Measurements from ENCODE around the gene CFTR.
"Not testable (repeated sequence)": the region's sequence is repeated elsewhere in the genome, so short reads cannot be mapped to it uniquely, and the experiment has no call there.

Gene CFTR

DNA sequence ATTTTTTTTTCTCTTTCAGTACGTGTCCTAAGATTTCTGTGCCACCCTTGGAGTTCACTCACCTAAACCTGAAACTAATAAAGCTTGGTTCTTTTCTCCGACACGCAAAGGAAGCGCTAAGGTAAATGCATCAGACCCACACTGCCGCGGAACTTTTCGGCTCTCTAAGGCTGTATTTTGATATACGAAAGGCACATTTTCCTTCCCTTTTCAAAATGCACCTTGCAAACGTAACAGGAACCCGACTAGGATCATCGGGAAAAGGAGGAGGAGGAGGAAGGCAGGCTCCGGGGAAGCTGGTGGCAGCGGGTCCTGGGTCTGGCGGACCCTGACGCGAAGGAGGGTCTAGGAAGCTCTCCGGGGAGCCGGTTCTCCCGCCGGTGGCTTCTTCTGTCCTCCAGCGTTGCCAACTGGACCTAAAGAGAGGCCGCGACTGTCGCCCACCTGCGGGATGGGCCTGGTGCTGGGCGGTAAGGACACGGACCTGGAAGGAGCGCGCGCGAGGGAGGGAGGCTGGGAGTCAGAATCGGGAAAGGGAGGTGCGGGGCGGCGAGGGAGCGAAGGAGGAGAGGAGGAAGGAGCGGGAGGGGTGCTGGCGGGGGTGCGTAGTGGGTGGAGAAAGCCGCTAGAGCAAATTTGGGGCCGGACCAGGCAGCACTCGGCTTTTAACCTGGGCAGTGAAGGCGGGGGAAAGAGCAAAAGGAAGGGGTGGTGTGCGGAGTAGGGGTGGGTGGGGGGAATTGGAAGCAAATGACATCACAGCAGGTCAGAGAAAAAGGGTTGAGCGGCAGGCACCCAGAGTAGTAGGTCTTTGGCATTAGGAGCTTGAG, at the start of gene CFTR:
CFTR (plus strand) TSS at position 801 of the 830 bp plus-strand sequence. CDS start 70 bp downstream, outside the sequence.
- DNase-seq (ENCODE audit: low spot score) = no peak

DNA sequence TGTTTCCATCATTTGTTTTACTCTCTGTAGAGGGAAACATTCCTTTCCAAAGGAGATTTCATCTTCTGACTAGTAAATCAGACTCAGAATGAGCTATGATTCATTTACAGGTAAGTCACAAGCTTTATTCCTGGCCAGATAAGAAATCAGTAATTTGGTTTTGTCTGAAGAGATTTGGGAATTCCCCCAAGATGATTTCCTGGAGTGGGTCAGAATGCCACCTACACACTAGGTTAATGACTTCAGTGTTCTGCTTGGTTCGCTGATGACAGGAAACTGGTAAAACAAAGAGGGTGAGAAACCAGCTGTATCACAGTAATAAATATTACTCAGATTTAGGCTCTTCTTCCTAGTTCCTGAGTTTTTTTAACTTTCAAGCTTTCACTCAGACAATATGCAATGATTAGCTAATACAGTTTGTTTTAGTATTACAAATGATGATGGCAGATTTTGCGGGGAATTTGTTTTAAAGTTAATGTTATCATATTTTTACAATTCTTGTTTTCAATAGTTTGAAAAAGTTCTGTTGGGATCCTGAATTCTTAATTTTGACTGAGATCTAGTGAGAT, 44.3 kb upstream of the CFTR start:
- no peak for DNase-seq (ENCODE audit: low spot score)

DNA sequence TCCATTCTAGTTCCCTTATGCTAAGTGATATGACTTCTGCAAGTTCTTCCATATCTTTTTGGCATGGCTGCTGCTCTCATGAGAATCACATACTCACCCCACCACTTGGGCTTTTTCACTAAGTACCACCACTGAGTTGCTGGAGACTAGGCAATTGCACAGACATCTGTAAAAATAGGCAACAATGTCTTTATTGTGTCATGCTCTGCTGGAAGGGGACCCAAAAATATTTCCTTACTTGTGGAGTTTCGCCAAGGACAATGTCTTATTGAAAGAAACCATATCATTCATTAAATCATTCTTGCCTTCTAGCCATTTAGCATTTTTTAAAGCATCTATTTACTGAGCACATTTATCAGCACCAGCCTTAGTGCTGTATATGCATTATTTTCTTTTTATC, 35.2 kb upstream of the CFTR start:
- no peak for DNase-seq (ENCODE audit: low spot score)

GRCh38 chr7:117445206-117445605, 34.6 kb upstream of the CFTR start:
- DNase-seq (ENCODE audit: low spot score) = no peak

DNA sequence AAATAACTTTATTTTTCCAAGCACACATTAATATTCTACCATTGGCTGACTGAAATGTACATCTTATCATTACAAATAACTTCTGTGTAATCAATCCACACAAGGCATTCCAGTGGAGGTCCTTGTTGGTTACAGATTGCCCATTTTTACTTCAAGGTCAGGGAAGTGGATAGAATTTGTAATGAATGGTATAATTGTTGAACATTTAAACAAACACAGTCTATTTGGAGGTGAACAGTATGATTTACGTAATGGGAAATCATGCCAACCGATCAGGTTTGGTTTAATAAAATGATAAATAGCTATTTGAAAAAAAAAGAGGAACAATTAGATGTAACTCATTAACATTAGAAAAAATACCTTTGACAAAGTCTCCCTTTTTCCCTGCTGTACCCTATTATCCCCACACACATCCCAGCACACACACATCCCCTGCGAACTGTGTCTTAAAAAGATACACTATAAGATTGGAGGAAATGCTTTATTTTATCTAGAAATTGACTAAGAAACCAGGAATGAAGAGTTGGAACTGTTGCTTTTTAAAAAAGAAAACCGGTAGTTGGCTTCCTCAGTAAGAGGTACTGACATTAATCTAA, 33.5 kb upstream of the CFTR start:
- no peak for DNase-seq (ENCODE audit: low spot score)

- DNase-seq (ENCODE audit: low spot score) = no peak
Observed at GRCh38 chr7:117448655-117449054, 31.2 kb upstream of the CFTR start.

DNA sequence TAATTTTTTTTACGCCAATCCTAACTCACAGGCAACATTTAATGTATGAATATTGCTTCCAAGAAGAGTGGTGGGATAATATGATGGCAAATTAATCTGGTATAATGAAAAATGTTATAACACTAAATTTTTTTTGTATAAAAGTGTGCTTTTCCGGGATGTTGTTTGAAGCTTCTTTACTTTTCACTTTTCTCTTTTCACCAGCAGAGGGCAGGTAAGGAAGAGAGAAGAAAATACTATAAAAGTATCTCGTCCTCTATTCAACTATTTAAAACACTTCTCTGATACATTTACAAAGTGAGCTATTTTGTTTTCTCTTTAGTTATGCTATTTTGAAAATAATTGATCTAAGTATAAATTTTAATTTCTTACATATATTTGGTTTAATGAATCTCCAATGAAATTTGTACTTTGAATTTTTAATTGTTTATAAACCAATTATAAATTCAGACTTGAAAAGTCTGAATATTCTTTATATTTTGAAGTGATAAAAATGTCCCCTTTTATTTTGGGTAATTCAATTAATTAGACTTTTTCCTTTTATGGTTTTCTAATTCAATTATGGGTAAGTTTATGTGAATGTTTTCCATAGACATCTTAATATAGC, 20.7 kb upstream of the CFTR start:
- no peak for DNase-seq (ENCODE audit: low spot score)

GRCh38 chr7:117459735-117460134, 20.1 kb upstream of the CFTR start:
- DNase-seq (ENCODE audit: low spot score) = no peak

- not testable (repeated sequence) for DNase-seq (ENCODE audit: low spot score)
Observed at GRCh38 chr7:117460815-117461214, 19.0 kb upstream of the CFTR start.

DNA sequence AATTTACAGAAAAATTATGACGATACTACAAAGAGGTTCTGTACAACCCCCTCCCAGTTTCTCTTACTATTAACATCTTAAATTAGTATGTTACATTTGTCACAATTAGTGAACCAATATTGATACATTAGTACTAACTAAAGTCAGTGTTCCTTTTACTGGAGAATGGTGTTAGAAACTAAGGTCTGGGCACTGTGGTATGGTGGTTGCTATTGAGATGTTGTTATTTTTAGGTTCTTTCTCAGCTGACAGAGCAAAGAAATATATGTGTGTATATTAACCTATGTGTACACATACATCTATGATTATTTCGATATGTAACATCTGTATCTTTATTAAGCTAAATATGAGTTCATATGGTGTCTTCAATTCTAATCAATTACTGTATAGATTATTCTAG, 11.7 kb upstream of the CFTR start:
- no peak for DNase-seq (ENCODE audit: low spot score)

GRCh38 chr7:117470777-117471176, 9.0 kb upstream of the CFTR start:
- no peak for DNase-seq (ENCODE audit: low spot score)

DNA sequence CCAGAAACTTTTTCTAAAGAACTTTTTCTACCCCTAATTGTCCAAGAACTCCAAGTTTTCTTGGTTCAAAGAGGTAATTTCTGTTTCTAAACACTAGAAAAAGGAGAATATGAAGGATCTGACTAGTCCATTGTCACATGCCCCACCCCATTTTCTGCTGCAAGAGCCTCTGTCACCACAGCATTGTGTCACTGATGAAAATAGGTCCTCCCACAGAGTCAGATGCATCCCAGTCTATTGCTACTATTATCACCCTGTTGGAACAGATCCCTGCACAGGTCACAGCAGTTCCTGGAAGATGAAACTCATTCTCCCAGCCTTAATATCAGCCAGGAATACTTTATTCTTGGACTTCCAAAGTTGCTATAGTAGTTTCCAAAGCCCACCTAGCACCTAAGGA, 7.5 kb upstream of the CFTR start:
- DNase-seq (ENCODE audit: low spot score) = no peak

DNA sequence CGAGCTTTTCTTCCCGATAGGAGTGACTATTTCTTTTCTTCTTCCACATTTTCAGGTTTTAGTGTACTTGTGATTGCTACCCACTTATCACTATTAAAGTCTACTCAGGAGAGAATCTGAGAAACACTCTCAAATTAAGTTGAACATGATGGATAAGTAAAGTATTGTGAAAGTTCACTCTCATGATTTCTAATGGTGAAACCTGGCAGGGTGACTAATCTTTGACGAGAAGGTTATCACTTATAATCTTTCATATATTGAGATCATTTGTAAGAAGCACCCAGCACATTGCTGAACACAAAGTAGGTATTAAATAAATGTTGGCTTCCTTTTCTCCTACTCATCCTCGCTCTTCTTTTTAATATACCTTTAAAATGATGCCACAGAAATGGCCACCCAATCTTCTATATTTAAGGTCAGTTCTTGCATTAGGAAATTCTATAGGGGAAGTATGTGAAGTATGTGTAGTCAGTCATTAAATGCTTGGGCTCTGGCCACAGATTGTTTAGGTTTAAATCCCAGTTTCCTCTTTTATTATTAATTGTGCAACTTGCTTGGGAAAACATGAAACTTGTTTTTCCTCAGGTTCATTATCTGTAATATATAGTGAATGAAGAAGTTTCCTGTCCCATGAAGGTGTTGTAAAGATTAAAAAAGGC, 3.1 kb upstream of the CFTR start:
- no peak for DNase-seq (ENCODE audit: low spot score)

DNA sequence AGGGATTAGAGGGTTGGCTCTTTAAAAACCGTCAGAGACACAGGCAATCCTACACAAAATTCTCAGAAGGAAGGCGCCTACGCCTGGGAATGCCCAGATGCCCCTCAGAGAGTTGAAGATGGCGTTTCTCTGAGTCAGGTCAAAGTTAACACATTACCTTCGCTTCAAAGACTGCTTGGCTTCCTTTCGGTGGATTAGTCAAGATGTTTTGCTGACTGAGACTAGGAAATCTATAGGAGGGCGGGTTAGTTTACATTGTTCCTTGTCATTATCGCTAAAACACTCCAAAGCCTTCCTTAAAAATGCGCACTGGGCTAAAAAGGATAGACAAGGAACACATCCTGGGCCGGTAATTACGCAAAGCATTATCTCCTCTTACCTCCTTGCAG, 995 bp upstream of the CFTR start:
- DNase-seq (ENCODE audit: low spot score) = no peak

- DNase-seq (ENCODE audit: low spot score) = no peak
Observed at GRCh38 chr7:117480055-117480362, 184 bp downstream of the CFTR start.

GRCh38 chr7:117480978-117481377, 1.2 kb downstream of the CFTR start:
- no peak for DNase-seq (ENCODE audit: low spot score)

- DNase-seq (ENCODE audit: low spot score) = no peak
Observed at GRCh38 chr7:117485118-117485620, 5.3 kb downstream of the CFTR start.

DNA sequence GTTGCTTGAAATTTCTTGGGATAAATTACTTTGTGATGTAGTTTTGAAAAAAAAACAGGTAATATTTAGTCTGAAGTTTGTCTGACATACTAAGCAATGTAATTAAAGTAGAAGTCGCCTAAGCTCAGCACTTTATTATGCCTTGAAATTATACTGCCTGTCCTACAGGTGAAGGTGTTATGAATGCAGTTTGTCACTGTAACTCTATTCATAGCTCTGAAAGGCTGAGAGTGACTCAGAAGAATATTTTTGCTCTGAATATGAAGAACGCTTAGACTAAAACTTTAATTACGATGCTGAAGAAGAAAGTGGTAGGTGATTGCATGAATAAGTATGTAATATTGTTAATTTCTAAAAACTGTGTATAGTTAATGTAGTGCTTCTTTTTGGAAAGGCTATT, 9.2 kb downstream of the CFTR start:
- no peak for DNase-seq (ENCODE audit: low spot score)

DNA sequence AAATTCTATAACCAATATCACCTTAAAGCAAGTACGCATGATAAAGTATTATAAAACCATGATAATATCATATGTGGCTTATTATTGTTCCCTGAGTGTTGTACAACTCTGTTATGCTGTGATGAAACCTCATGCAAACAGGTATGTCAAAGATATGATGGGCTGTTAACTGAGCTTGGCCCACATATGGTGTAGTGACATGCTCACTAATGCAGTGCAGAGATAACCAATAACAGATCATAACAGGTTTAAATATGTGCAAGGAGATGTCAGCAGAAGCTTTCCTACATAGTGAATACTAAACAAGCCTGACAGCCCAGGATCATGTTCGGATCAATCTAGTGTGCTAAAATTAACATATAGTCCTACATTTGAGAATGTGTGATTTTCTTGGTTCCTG, 9.6 kb downstream of the CFTR start:
- DNase-seq (ENCODE audit: low spot score) = no peak

DNA sequence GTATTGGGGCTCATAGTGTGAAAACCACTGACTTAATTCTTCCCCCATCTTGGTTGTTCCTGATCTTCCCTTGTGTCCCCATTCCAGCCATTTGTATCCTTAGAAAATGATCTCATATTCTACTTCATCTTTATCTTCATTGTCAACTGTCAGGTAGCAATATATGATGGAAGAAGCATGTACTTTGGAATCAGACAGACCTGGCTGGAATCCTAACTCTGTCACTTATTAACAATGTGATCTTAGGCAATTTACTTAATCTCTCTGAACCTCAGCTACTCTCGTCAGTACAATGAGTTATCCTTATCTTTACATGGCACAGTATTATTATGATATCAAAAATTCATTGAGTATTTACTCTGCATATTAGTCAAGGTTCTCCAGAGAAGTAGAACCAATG, 10.1 kb downstream of the CFTR start:
- DNase-seq (ENCODE audit: low spot score) = no peak

- no peak for DNase-seq (ENCODE audit: low spot score)
Observed at GRCh38 chr7:117492649-117493048, 12.8 kb downstream of the CFTR start.

DNA sequence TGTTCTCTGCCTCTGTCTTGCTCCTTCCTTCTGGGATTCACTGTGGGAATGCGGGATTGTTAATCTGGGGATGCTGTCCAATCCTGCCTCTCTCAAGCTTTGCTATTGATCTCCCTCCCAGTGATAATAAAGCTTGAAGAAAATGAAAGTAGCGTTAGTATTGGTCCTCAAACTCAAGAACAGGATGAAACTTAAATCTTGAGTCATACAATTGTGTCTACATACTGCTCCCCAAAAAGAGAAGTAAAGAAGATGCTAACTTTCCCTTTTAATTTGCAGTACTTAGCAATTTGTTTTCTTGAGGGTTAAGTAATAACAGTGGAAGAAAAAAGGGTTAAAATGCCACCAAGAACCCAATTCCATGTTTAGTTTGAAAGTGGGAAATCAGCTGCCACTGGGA, 13.6 kb downstream of the CFTR start:
- no peak for DNase-seq (ENCODE audit: low spot score)

GRCh38 chr7:117495308-117495707, 15.5 kb downstream of the CFTR start:
- no peak for DNase-seq (ENCODE audit: low spot score)

Data from hematopoietic multipotent progenitor cell treated with erythropoietin and hydrocortisone succinate and interleukin-3 and kit ligand, for 17 days (in vitro differentiated cells).